ENCODE measurements around the gene TMIGD3. TPM values are rescaled to one million over a fixed set of nuclear protein-coding genes. Genes with fewer than 3 reads are reported as not detected.

Gene TMIGD3
- total RNA-seq, 1 donor from 2014 or later = 1.2 TPM

GRCh38 chr1:111507411-111508201 is 4.2 kb upstream of the TMIGD3 start:
- peak; percentile 76 for DNase-seq (ENCODE audit: low spot score)

- no peak for DNase-seq (ENCODE audit: low spot score)
These were observed 3.1 kb upstream of the TMIGD3 start for GRCh38 chr1:111506561-111506960.

GRCh38 chr1:111505641-111506119 is 2.2 kb upstream of the TMIGD3 start:
- no peak for DNase-seq (ENCODE audit: low spot score)

DNA sequence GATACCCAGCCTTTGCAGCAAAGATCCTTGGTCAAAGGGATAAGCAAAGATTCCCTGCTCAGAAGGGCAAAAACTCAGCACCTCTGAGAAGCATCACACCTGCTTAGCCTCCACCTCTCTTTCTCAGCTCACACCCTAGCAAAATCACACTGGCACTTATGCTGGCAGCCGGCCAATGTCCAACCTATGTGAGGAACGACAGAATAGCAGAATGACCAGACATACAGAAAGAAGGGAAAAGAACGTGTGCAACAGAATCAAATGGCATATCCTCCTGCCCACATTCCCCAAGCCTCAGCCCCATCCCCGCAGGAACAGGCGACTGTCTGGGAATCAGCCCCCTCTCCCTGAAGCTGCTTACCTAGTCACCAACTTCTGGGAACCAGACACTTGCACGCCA is 664 bp upstream of the TMIGD3 start:
- DNase-seq (ENCODE audit: low spot score) = no peak

- DNase-seq (ENCODE audit: low spot score) = no peak
These were observed 1.8 kb downstream of the TMIGD3 start for GRCh38 chr1:111501645-111502044.

GRCh38 chr1:111499026-111499785 is 4.2 kb downstream of the TMIGD3 start:
- DNase-seq (ENCODE audit: low spot score) = no peak

DNA sequence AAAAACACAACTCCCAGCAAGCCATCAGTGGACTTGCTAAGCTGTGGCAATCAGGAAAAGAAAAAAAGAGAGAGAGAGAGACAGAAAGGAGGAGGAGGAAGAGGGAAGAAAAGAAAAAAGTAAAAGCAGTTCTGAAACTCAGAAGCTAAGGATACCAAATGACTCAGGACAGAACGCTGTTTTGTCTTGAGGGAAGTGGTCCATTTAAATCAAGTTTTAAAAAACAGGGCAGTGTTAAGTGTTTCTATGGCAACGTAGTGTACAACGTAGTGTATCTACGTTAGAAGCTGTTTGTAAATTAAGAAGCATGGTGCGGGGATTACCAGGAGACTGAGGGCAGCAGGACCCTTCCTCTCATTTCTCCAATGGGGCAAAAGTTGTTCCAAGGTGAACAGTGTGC is 5.8 kb downstream of the TMIGD3 start:
- DNase-seq (ENCODE audit: low spot score) = no peak

DNA sequence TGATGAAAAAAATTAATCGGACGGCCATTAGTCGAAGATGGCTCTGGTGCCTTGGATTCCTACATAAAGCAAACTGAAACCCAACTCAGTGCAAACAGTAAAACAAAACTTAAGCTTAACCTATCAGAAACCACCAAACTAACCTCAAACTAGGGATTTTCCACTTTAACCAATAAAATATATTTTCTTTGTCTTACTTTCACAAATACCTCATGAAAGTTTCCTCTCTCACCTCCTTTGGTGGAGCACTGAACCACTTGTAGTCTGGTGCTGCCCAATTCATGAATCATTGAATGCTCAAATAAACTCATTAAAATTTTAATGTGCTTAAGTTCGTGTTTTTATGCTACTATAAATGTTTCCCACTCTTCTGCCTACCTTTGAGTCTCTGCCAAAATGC is 7.0 kb downstream of the TMIGD3 start:
- DNase-seq (ENCODE audit: low spot score) = no peak

DNA sequence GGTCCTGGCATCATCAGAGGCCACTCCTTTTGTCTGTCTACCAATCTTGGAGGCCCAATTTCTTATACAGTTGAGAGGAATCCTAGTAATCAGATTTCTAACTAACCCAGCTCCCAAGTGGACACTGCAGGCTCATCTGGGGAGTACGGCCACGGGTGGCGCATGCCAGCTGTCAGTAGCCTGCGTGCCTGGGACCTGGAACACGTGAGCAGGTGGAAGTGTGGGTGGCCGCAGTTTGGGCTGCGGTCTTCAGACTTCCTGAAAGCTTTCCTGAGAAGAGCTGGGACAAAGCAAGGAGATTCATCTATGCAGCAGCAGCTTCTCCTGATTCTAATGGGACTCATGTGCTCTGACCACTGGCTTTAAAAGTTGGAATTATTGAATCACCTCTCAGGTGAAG is 12.4 kb downstream of the TMIGD3 start:
- no peak for DNase-seq (ENCODE audit: low spot score)

DNA sequence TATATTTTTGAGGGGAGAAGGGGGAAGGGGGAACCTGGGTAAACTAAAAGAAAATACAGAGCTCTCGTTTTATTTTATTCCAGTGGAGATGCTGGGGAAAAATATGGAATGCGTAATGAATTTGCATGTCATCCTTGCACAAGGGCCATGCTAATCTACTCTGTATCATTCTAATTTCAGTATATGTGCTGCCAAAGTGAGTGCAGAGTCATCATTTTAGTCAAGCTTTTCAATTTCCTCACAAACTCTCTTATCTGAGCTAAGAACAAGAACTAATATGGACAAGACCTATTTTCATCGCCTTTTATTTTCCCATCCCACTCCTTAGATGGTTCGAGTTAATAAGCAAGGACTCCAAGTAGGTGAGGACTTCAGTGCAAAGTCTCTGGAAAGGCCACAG is 13.2 kb downstream of the TMIGD3 start:
- no peak for DNase-seq (ENCODE audit: low spot score)

DNA sequence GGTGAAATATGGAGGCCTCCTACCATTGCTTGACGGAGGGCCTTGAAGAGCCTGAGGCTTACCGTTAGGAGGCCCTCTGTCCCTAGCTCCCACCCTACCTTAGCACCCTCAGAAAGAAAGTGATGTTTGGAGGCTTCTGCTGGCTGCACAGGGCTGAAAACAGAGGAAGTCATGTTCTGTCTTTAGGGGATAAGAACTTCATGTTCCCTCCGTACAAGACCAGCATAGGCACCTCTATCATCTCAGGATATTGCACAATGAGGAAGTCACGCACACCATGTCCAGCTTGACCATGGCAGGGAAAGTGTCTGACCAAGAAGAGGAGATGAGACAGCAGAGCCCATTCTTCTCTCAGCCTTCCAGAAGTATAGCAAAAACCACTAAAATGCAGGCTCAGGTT is 13.8 kb downstream of the TMIGD3 start:
- DNase-seq (ENCODE audit: low spot score) = no peak

DNA sequence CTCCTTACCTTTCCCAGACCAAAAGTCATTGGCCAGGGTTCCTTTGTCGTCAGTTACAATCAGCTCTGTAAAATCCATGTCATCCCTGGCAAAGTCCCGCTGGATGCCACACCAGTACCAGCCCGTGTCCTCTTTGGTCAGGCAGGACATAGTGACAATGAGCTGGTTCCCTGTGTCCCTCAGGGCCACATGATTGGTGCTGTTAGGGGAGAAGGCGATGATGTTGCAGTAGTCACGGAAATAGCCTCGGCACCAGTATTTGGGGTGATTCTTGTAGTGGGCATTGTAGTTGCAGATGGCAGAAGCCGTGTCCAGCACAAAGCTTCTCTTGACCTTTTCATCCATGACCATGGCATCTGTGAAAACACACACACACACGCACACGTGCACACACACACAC is 14.8 kb downstream of the TMIGD3 start:
- DNase-seq (ENCODE audit: low spot score) = no peak

DNA sequence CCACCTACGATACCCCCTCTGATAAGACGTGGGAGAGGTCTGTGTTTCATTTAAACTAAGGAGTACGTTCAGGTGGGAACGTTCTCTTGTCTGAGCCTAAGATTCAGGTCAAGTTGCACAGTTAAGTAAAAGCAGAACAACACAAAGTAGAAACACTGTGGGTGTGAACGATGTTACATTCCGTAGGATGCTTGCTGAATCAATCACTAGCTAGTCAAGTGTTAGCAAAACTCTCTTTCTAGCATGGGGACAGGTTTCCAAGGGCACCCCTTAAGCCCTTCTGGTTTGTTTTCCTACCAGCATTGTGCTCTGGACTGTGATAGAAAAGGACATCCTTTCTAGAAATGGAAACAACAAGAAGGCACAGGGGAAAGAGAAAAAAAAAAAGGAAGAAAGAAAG is 16.3 kb downstream of the TMIGD3 start:
- DNase-seq (ENCODE audit: low spot score) = no peak

GRCh38 chr1:111486431-111486830 is 17.0 kb downstream of the TMIGD3 start:
- no peak for DNase-seq (ENCODE audit: low spot score)

GRCh38 chr1:111484391-111485026 is 18.9 kb downstream of the TMIGD3 start:
- no peak for DNase-seq (ENCODE audit: low spot score)

DNA sequence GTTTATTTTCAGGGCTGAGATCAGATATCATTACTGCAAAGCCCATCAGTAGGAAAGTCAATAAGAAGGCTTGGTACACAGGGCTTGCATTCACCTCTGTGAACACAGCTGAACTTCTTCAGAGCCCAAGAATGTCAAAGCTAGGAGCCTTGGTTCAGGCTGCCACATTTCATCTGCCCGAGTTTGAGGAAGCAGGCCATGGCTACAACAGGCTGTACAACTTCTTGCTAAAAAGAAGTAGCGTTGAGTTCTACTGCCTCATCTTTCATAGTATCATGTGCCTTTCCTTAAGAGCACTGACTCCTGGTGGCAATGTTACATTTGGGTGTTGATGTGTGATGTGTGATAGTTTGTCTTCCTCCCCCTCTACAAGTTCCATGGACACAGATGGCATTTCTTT is 19.6 kb downstream of the TMIGD3 start:
- no peak for DNase-seq (ENCODE audit: low spot score)

- no peak for DNase-seq (ENCODE audit: low spot score)
These were observed 20.3 kb downstream of the TMIGD3 start for GRCh38 chr1:111483166-111483565.

DNA sequence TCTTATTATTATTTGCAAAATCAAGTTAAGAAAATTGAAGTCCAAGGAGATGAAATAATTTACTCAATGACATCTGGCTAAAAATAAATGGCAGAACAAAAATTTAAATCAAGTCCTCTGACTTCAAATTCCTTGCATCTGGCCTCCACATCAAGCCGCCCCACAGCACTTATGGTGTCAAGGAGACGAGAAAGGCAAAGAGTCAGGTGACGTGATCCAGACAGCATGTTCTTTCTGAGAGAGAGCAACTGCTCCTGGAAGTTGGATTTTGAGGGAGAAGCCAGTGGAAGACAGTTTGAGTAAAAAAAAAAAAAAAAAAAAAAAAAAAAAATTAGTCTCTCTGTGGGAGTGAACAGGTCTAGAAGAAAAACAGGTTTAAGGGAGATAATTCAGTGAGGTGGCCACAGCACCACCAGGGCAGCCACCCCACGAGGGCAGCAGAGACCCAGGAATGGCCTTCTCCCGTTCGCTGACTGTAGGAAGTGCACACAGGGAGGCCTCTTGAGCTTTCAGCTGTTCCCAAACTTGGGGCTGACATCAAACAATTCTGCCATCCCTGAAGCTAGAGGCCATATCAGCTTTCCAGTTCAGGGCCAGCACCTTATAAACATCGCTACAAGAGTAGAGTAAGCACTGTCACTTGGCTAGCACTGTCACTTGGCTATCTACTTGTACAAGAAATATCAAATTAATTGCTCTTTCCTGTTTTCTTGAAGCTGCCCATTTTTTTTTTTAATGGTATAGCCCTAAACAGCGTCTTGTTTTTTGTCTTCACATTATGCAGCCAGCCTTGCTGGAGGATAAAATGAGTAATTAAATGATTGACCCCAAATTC is 21.8 kb downstream of the TMIGD3 start:
- DNase-seq (ENCODE audit: low spot score) = peak; percentile 84

- DNase-seq (ENCODE audit: low spot score) = no peak
These were observed 22.8 kb downstream of the TMIGD3 start for GRCh38 chr1:111480674-111481073.

DNA sequence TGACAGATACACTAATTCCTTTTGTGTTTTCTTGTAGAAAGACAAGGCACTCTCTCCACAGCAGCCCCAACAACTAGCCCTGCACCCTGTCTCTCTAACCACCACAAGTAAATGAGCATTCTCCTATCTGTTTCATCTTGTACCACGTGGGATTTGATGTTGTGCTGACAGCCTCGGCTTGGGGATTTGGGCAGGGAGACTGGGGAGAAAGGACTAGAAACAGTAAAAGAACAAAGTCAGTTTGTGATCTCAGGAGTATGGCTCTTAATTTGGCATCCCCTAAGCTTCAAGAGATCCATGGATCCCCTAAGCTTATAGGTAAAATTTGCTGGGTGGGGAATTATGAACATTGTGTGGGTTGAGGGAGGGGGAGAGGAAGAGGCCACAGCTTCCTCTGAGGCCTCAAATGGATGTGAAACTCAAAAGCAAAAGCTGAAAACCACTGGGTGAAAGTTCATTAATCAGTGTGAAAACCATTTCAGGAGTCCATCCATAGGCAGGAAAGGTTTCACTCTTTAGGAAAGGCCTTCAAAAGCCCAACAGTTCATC is 26.6 kb downstream of the TMIGD3 start:
- DNase-seq (ENCODE audit: low spot score) = no peak

- DNase-seq (ENCODE audit: low spot score) = no peak
These were observed 27.2 kb downstream of the TMIGD3 start for GRCh38 chr1:111476214-111476613.
